HG03442 (cell line): ENCODE measurements around the gene GNAQ.
"Not testable (repeated sequence)": the region's sequence is repeated elsewhere in the genome, so short reads cannot be mapped to it uniquely, and the experiment has no call there.

Experiments
- ATAC-seq: cut with Tn5 transposase; IDR thresholded peaks from one replicate; pipeline ENCODE4 v1.9.1; 2021; ENCODE audit warnings: mild to moderate bottlenecking, moderate library complexity; ENCODE audit not compliant: unreplicated experiment

GNAQ gene

GRCh38 chr9:77882294-77882693, 149.3 kb downstream of the GNAQ start:
- ATAC-seq, result no peak

- not testable (repeated sequence) for ATAC-seq
These were observed 150.0 kb downstream of the GNAQ start for GRCh38 chr9:77881634-77882033.

GRCh38 chr9:77881111-77881510, 150.5 kb downstream of the GNAQ start:
- no peak for ATAC-seq

GRCh38 chr9:77879437-77879943, 152.1 kb downstream of the GNAQ start:
- no peak for ATAC-seq

GRCh38 chr9:77878793-77879192, 152.8 kb downstream of the GNAQ start:
- not testable (repeated sequence) for ATAC-seq

GRCh38 chr9:77877976-77878375, 153.6 kb downstream of the GNAQ start:
- no peak for ATAC-seq

- ATAC-seq, result no peak
These were observed 155.0 kb downstream of the GNAQ start for GRCh38 chr9:77876590-77876989.

- no peak for ATAC-seq
These were observed 155.5 kb downstream of the GNAQ start for GRCh38 chr9:77876091-77876490.

- no peak for ATAC-seq
These were observed 158.7 kb downstream of the GNAQ start for GRCh38 chr9:77872863-77873262.

- ATAC-seq, result no peak
These were observed 159.4 kb downstream of the GNAQ start for GRCh38 chr9:77872177-77872576.

- no peak for ATAC-seq
These were observed 160.1 kb downstream of the GNAQ start for GRCh38 chr9:77871483-77871882.

- no peak for ATAC-seq
These were observed 164.7 kb downstream of the GNAQ start for GRCh38 chr9:77866878-77867277.

GRCh38 chr9:77865385-77866047, 166.1 kb downstream of the GNAQ start:
- ATAC-seq, result no peak

GRCh38 chr9:77864211-77864889, 167.3 kb downstream of the GNAQ start:
- no peak for ATAC-seq

GRCh38 chr9:77863638-77864037, 168.0 kb downstream of the GNAQ start:
- not testable (repeated sequence) for ATAC-seq

- ATAC-seq, result not testable (repeated sequence)
These were observed 170.7 kb downstream of the GNAQ start for GRCh38 chr9:77860953-77861352.

GRCh38 chr9:77857513-77858259, 173.9 kb downstream of the GNAQ start:
- ATAC-seq, result no peak

- no peak for ATAC-seq
These were observed 175.0 kb downstream of the GNAQ start for GRCh38 chr9:77856615-77857014.

GRCh38 chr9:77854916-77855311, 176.7 kb downstream of the GNAQ start:
- ATAC-seq, result no peak

- no peak for ATAC-seq
These were observed 177.2 kb downstream of the GNAQ start for GRCh38 chr9:77854258-77854915.

- ATAC-seq, result no peak
These were observed 177.9 kb downstream of the GNAQ start for GRCh38 chr9:77853716-77854115.
